ENCODE measurements around the gene PXYLP1. TPM values are rescaled to one million over a fixed set of nuclear protein-coding genes. Genes with fewer than 3 reads are reported as not detected.

The PXYLP1 gene
- total and polyA plus RNA-seq, 2 of the 8 experiments (the other 6 are each of a cell fraction or from before 2014, with no cell fraction given), result 19.4 to 20.6 TPM

DNA sequence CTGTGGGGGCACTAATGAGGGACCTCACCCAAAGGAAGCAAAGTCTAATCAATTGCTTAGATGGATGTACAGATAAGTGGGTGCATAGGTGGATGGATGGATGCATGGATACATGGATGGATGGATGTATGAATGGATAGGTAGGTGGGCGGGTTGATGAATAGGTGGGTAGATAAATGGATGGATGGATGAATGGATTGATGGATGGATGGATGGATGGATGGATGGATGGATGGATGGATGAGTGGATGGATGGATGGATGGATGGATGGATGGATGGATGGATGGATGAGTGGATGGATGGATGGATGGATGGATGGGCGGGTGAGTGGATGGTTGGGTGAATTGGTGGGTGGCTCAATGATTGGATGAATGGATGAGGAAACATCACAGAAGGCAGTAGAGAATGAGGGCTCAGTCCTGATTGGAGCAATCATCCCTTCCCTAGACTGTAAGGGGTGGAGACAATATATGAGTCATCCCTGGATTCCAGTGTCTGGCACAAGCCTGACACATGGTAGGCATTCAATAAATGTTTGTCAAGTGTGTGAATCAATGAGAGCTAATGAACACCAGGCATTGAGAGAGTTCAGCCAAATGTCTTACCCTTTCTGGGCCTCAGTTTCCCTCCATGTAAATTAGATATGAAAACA, 40.4 kb upstream of the PXYLP1 start (continued):
- TF ChIP-seq SIN3A (conservative IDR thresholded peaks at IDR 0.05 in 1 of 2, IDR thresholded peaks at IDR 0.05 in 1 of 2; ENCODE audit: low read depth in 1 of 2, low read length in 2 of 2) (no peak), RNF2 (IDR thresholded peaks at IDR 0.05; ENCODE audit: borderline replicate concordance, low read depth, low read length, missing control alignments, poor library complexity, severe bottlenecking) (no peak)
